ENCODE results near the gene CUX1. TPM values are rescaled to one million over a fixed set of nuclear protein-coding genes. Genes with fewer than 3 reads are reported as not detected.
"Not testable (repeated sequence)": the region's sequence is repeated elsewhere in the genome, so short reads cannot be mapped to it uniquely, and the experiment has no call there.

CUX1 gene
- polyA plus RNA-seq, 3 donors from 2014 or later: 3.1 to 25.9 (median 12.5) TPM

DNA sequence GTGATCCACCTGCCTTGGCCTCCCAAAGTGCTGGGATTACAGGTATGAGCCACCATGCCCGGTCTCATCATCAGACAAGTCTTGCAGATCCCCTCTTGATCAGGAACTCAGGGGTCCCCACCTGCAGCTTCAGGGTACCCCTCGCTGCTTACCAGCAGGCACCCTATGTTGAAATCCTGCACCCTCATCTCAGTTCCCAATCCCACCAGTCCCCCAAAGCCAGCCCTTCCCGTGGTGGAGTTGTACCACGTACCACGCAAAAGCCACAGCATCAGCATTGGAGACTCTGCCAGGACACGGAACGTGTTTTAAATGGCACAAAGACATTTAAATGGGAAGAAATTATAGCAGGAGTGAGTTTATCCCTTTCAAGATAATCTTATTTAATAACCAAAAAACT is 202.0 kb downstream of the CUX1 start:
- peaks cover 1 to 3% (median 2%) of the 10 kb centered on the region in 3 donors for H3K27me3 Mint-ChIP-seq (ENCODE audit: low read depth in 3 of 3)
- H3K4me3 Mint-ChIP-seq: no peak overlapping the region
- no peak overlapping the region for H3K27ac Mint-ChIP-seq
- peaks cover 0 to 4% (median 0%) of the 10 kb centered on the region in 3 donors for H3K36me3 Mint-ChIP-seq
- peaks cover under 1 to 19% of the 10 kb centered on the region in 2 donors for H3K4me1 Mint-ChIP-seq
- H3K9me3 Mint-ChIP-seq: no peaks in the 10 kb centered on the region
- DNase-seq: no peak

- Mint-ChIP-seq H3K27ac (no peak overlapping the region), H3K4me1 (peaks cover 4 to 19% of the 10 kb centered on the region in 2 donors), H3K36me3 (peaks cover 0 to 4% (median 0%) of the 10 kb centered on the region in 3 donors), H3K9me3 (no peaks in the 10 kb centered on the region), H3K27me3 (ENCODE audit: low read depth in 3 of 3) (peaks cover 1 to 3% (median 2%) of the 10 kb centered on the region in 3 donors), H3K4me3 (no peak overlapping the region)
- no peak for DNase-seq
Measured at GRCh38 chr7:102021841-102022618, 204.6 kb downstream of the CUX1 start.

- no peak for DNase-seq
- H3K4me3 Mint-ChIP-seq: no peak overlapping the region
- peaks cover 0 to 3% (median 1%) of the 10 kb centered on the region in 3 donors for H3K27me3 Mint-ChIP-seq (ENCODE audit: low read depth in 3 of 3)
- peaks cover 9 to 26% of the 10 kb centered on the region in 2 donors for H3K4me1 Mint-ChIP-seq
- H3K36me3 Mint-ChIP-seq: peaks cover 0 to 6% (median 3%) of the 10 kb centered on the region in 3 donors
- H3K9me3 Mint-ChIP-seq: no peaks in the 10 kb centered on the region
- H3K27ac Mint-ChIP-seq: peak overlapping the region in 1 of 6 donors; percentile 40
Measured at GRCh38 chr7:102024005-102024768, 206.8 kb downstream of the CUX1 start.

- peaks cover 0 to 3% (median 1%) of the 10 kb centered on the region in 3 donors for H3K27me3 Mint-ChIP-seq (ENCODE audit: low read depth in 3 of 3)
- H3K4me3 Mint-ChIP-seq: no peak overlapping the region
- H3K27ac Mint-ChIP-seq: no peak overlapping the region
- no peaks in the 10 kb centered on the region for H3K9me3 Mint-ChIP-seq
- peaks cover 0 to 8% (median 6%) of the 10 kb centered on the region in 3 donors for H3K36me3 Mint-ChIP-seq
- DNase-seq: no peak
- peaks cover 9 to 26% of the 10 kb centered on the region in 2 donors for H3K4me1 Mint-ChIP-seq
Measured at GRCh38 chr7:102024769-102025391, 207.5 kb downstream of the CUX1 start.

GRCh38 chr7:102025777-102026176 is 208.4 kb downstream of the CUX1 start:
- DNase-seq; H3K27me3 Mint-ChIP-seq (ENCODE audit: low read depth in 3 of 3); H3K36me3 Mint-ChIP-seq; H3K27ac Mint-ChIP-seq; H3K9me3 Mint-ChIP-seq; H3K4me3 Mint-ChIP-seq: not testable (repeated sequence)
- peaks cover 9 to 26% of the 10 kb centered on the region in 2 donors for H3K4me1 Mint-ChIP-seq

DNA sequence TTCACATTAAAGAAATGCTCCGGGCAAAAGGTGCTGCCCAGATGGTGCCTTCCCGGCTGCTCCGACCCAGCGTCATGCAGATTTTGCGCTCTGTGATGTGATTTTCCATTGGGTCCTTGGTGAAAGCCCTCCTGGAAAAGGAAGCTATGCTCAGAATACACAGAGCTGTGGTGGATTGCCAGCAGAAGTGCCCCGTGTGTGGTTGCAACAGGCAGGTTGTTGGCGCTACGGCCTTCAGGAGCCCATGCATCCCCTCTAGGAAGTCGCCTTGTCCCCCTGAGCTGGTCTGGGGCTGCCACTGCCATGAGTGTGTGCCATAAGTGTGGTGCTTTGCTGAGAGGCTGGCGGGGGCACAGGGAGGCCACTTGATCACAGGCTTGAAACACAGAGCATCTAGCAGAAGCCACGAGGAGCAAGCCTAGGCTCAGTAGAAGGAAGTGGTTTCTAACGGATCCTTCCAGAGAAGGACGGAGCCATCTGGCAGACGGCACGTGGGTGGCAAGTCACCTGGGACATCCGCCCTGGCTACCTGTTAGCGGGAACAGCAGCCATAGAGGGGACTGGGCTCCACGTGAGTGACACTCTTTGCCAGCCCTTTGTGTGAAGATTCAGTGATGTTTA is 210.9 kb downstream of the CUX1 start:
- Mint-ChIP-seq H3K36me3 (peaks cover 0 to 6% (median 6%) of the 10 kb centered on the region in 3 donors), H3K4me3 (no peak overlapping the region), H3K4me1 (peaks cover 9 to 23% of the 10 kb centered on the region in 2 donors), H3K27ac (no peak overlapping the region), H3K27me3 (ENCODE audit: low read depth in 3 of 3) (peaks cover 0 to 3% (median 0%) of the 10 kb centered on the region in 3 donors), H3K9me3 (no peaks in the 10 kb centered on the region)
- DNase-seq: no peak

DNA sequence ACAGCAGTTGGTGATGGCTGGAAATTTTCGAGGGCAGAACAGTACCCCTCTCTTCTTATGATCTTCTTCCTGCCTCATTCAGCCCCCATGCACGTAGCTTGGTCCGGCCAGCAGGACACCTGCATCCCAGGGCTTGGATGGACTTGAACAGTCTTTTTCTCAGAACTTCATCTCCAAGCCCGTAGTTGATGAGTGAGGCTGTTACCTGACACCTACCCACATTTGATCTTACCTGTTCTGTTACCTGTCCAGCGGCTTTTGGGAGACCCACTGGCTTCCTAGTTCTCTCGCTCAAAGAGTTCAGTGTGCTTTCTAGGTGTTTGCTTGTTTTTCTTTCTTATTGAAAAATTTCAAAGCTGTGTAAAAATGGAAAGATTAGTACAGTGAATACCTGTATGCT is 212.2 kb downstream of the CUX1 start:
- Mint-ChIP-seq H3K27ac (no peak overlapping the region), H3K27me3 (ENCODE audit: low read depth in 3 of 3) (no peaks in the 10 kb centered on the region), H3K9me3 (no peaks in the 10 kb centered on the region), H3K4me1 (peaks cover 7 to 10% of the 10 kb centered on the region in 2 donors), H3K4me3 (no peak overlapping the region), H3K36me3 (peaks cover 0 to 6% (median 5%) of the 10 kb centered on the region in 3 donors)
- no peak for DNase-seq

DNA sequence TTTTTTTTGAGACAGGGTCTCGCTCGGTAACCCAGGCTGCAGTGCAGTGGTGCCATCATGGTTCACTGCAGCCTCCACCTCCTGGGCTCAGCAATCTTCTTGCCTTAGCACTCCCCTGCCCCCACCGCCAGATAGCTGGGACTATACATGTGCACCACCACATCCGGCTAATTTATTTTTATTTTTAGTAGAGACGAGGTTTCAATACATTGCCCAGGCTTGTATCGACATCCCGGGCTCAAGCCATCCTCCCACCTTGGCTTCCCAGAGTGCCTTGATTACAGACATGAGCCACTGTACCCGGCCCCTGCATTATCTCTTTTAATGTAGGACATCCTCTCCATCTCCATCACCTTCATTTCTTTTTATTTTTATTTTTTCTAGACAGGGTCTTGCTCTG is 213.3 kb downstream of the CUX1 start:
- DNase-seq: no peak
- Mint-ChIP-seq H3K4me1 (peaks cover 5 to 7% of the 10 kb centered on the region in 2 donors), H3K27me3 (ENCODE audit: low read depth in 3 of 3) (peaks cover 0 to 1% (median 0%) of the 10 kb centered on the region in 3 donors), H3K4me3 (no peak overlapping the region), H3K27ac (no peak overlapping the region), H3K9me3 (no peaks in the 10 kb centered on the region), H3K36me3 (peaks cover 0 to 6% (median 5%) of the 10 kb centered on the region in 3 donors)

GRCh38 chr7:102036958-102037357 is 219.5 kb downstream of the CUX1 start:
- H3K27me3 Mint-ChIP-seq (ENCODE audit: low read depth in 3 of 3): peaks cover 0 to 1% (median 0%) of the 10 kb centered on the region in 3 donors
- no peak overlapping the region for H3K27ac Mint-ChIP-seq
- DNase-seq: no peak
- H3K4me1 Mint-ChIP-seq: peaks cover 2% of the 10 kb centered on the region in 2 donors
- no peaks in the 10 kb centered on the region for H3K9me3 Mint-ChIP-seq
- peaks cover 0 to 3% (median 0%) of the 10 kb centered on the region in 3 donors for H3K36me3 Mint-ChIP-seq
- no peak overlapping the region for H3K4me3 Mint-ChIP-seq

GRCh38 chr7:102039706-102040105 is 222.3 kb downstream of the CUX1 start:
- Mint-ChIP-seq H3K36me3 (peaks cover 0 to 3% (median 0%) of the 10 kb centered on the region in 3 donors), H3K4me1 (peaks cover 16 to 24% of the 10 kb centered on the region in 2 donors), H3K9me3 (no peaks in the 10 kb centered on the region), H3K27ac (peak overlapping the region in 1 of 6 donors; percentile 50), H3K4me3 (no peak overlapping the region), H3K27me3 (ENCODE audit: low read depth in 3 of 3) (peaks cover 1 to 2% (median 1%) of the 10 kb centered on the region in 3 donors)
- no peak for DNase-seq

DNA sequence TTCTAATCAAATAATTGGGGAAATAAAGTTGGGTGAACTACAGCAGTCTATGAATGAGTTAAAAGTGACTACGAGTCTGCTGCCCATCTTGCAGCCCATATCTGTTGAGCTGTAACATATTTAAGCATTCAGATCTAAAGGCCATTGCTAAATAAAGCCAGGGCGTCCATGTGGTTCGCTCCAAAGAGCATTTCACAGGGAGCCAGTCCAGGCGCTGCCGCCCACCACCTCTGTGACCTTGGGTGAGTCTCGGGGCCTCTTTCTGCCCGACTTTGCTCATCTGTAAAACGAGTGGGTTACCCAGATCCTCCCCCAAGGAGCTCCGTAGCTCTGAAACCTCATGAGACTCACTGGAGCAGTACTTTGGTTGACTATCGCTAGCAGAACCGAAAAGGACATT is 223.1 kb downstream of the CUX1 start:
- H3K4me3 Mint-ChIP-seq: no peak overlapping the region
- DNase-seq: no peak
- H3K27ac Mint-ChIP-seq: no peak overlapping the region
- no peaks in the 10 kb centered on the region for H3K9me3 Mint-ChIP-seq
- H3K36me3 Mint-ChIP-seq: peaks cover 0 to 3% (median 0%) of the 10 kb centered on the region in 3 donors
- peaks cover 0 to 5% (median 1%) of the 10 kb centered on the region in 3 donors for H3K27me3 Mint-ChIP-seq (ENCODE audit: low read depth in 3 of 3)
- peaks cover 24 to 32% of the 10 kb centered on the region in 2 donors for H3K4me1 Mint-ChIP-seq

- DNase-seq: no peak
- Mint-ChIP-seq H3K27ac (no peak overlapping the region), H3K4me1 (peaks cover 28 to 37% of the 10 kb centered on the region in 2 donors)
Measured at GRCh38 chr7:102042016-102042656, 224.7 kb downstream of the CUX1 start.

DNA sequence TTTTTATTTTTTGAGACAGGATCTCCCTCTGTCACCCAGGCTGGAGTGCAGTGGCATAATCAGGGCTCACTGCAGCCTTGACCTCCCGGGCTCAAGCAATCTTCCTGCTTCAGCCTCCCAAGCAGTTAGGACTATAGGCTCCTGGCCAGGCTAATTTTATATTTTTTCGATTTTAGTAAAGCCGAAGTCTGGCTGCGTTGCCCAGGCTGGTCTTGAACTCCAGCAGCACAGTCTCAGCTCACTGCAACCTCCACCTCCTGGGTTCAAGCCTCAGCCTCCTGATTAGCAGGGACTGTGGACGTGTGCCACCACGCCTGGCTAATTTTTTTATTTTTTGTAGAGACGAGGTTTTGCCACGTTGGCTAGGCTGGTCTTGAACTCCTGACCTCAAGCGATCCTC is 225.4 kb downstream of the CUX1 start:
- not testable (repeated sequence) for H3K36me3 Mint-ChIP-seq; H3K27ac Mint-ChIP-seq; DNase-seq; H3K9me3 Mint-ChIP-seq; H3K27me3 Mint-ChIP-seq (ENCODE audit: low read depth in 3 of 3); H3K4me3 Mint-ChIP-seq
- peaks cover 28 to 37% of the 10 kb centered on the region in 2 donors for H3K4me1 Mint-ChIP-seq

More at GRCh38 chr7:102042016-102042656, 224.7 kb downstream of the CUX1 start:
- Mint-ChIP-seq H3K36me3 (peaks cover 0 to 3% (median 0%) of the 10 kb centered on the region in 3 donors), H3K4me3 (no peak overlapping the region), H3K9me3 (no peaks in the 10 kb centered on the region), H3K27me3 (ENCODE audit: low read depth in 3 of 3) (peaks cover 1 to 5% (median 1%) of the 10 kb centered on the region in 3 donors)

All from immature natural killer cell (primary cell).